Fibroblast of skin of left biceps (primary cell): ENCODE measurements around the gene ZMYND11.
"Not testable (repeated sequence)": the region's sequence is repeated elsewhere in the genome, so short reads cannot be mapped to it uniquely, and the experiment has no call there.

Experiments
- DNase-seq, 2 experiments: peaks; one replicate each; pipeline ENCODE4 v3.0.0-alpha.2; 2013; ENCODE audit warnings: low read depth in 2 of 2

Gene ZMYND11

GRCh38 chr10:132946-133898, 2.0 kb upstream of the ZMYND11 start:
- DNase-seq, result no peak

GRCh38 chr10:134247-135131, 766 bp upstream of the ZMYND11 start:
- DNase-seq, result no peak

GRCh38 chr10:135601-136464, 578 bp downstream of the ZMYND11 start:
- no peak for DNase-seq

- DNase-seq, result no peak
Observed at GRCh38 chr10:136465-136762, 1.2 kb downstream of the ZMYND11 start.

GRCh38 chr10:137031-137430, 1.8 kb downstream of the ZMYND11 start:
- no peak for DNase-seq

GRCh38 chr10:137606-138005, 2.4 kb downstream of the ZMYND11 start:
- DNase-seq, result no peak

GRCh38 chr10:142371-142770, 7.1 kb downstream of the ZMYND11 start:
- DNase-seq, result no peak

DNA sequence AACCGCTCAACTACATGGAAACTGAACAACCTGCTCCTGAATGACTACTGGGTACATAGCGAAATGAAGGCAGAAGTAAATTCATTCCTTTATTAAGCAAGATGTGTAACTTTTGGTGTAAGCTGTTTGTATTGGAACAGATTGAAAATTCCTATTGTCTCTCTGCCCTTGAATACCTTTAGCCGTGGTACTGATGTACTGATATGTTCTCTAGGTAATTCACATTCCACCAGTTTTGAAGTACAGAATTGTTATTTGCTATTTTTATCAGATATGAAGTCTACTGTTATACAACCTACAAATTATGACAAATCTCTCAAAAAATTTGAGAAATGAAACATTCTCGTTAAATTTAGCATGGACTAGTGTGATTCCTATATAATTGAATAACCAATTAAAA, 17.7 kb downstream of the ZMYND11 start:
- no peak for DNase-seq

- no peak for DNase-seq
Observed at GRCh38 chr10:154348-154747, 19.1 kb downstream of the ZMYND11 start.

DNA sequence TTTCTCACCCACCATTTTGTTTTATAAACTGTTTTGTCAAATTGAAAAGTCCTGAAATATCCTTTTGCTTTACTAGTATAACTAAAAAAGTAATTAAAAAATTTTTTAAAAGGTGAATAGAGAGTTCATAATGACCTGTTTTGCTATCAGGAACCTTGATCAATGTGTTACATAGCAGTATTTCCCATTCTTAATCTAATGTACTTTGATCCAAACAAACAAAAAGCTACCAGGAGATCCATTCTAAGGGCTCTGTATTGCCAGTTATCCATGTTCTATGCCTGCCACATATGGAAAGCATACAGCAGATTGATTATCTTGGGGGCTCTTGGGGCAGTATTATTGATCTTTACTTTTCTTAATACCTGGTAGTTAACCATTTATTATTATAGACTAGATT, 32.1 kb downstream of the ZMYND11 start:
- DNase-seq, result no peak

GRCh38 chr10:173741-174140, 38.5 kb downstream of the ZMYND11 start:
- no peak for DNase-seq

GRCh38 chr10:176677-177076, 41.4 kb downstream of the ZMYND11 start:
- no peak for DNase-seq

- peak in 1 of 2 experiments; percentile 14 for DNase-seq
Observed at GRCh38 chr10:178208-178607, 43.0 kb downstream of the ZMYND11 start.

DNA sequence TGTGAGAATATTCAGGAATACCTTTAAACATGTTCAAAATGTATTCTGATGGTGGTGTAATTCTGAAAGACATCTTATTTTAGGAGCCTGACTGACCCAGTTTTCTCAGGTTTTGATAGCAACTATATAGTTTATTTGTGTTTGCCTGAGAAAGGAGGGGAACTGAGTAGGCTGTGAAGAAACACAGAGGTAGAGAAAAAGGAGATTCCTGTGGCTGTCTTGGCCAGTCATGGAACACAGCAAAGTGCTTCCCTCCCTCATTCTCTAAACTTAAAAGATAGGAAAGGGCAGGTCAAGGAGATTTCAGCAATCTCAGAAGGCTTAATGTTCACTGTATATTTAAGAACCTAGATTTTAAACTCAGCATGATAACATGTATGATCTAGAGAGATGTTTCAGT, 43.5 kb downstream of the ZMYND11 start:
- no peak for DNase-seq

DNA sequence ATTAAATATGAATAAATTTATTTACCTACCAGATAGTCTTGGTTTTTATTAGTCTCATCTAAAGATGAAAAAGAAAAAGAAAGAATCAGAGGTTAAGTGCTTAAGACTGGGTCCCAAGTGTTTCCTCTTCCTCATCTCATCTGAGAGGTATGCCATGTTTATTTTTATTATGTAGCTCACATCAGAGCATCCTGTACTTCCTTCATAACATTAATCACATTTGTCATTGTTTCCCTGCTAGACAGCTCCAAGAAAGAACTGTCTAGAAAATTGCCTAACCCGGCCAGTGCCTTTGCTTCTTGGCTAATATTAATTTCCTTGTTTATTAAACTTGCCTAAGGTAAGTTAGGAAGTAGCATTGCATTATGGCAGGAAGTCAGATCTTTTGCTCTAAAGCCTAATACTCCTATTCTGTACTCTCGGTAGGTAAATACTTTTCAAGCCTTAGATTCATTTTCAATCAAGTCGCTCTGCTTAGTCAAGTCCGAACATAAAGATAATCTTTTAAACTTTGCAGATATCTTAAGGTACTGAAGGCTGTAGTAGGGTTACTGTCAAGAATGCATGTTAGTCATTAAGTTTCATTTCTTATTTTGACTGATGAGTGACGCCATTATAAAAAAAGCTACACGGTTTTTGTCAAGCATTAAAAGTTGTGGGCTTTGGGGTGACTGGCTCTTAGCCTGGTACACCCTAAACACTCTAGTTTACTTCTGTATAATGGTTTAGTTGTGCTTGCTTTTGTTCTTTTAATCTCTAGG, 47.4 kb downstream of the ZMYND11 start:
- DNase-seq, result no peak

DNA sequence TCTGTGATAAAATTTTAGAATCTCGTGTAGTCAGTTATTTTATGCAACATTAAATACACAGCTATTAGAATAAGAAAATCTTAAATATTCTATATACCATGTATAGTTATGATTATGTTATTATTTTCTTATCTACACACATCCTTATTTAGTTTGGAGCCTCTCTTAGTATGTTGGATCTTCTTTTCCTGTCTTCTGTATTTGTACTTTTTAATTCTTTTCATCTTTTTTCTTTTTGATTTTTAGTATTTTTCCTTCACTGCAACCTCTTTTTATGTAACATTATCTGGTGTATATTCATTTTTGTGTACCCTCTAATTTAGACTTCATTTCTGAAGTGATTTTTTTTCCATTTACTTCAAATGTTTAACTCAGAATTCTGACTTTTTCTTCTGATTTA, 48.9 kb downstream of the ZMYND11 start:
- no peak for DNase-seq

DNA sequence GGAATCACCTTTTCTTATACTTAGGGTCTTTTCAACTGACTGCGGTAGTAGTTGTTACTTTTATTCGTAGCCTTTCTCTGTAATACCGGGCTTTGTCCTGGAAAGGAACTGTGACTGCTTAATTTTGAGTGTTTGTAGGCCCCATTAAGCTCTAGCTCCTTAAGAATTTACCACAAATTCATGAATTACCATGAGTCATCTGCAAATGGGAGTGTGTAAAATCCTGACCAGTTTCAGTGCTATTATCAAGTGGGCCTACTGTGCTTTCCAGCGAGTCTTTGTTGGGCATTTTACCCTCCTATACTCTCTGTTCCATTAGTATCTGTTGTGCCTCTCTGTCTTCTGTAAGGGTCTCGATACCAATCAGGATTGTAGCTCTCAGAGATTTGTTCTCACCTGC, 49.7 kb downstream of the ZMYND11 start:
- DNase-seq, result no peak

GRCh38 chr10:185571-185970, 50.3 kb downstream of the ZMYND11 start:
- DNase-seq, result not testable (repeated sequence)

- no peak for DNase-seq
Observed at GRCh38 chr10:186911-187310, 51.7 kb downstream of the ZMYND11 start.

DNA sequence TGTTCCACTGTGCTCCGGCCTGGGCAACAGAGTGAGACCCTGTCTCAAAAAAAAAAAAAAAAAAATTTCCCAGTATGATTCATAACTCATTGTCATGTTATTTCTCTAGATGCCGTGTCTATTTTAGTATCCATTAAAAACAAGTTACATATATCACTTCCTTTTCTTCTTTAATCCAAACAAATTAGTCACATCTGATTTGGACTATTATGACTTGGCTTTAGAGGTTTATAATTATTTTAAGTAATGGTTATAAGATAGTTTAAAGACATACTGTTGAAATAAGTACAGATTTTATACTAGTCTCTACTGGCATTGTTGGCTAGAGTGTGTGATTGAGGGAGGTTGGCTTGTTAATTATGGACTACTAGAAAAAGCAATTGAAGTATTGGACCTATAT, 53.3 kb downstream of the ZMYND11 start:
- DNase-seq, result no peak

DNA sequence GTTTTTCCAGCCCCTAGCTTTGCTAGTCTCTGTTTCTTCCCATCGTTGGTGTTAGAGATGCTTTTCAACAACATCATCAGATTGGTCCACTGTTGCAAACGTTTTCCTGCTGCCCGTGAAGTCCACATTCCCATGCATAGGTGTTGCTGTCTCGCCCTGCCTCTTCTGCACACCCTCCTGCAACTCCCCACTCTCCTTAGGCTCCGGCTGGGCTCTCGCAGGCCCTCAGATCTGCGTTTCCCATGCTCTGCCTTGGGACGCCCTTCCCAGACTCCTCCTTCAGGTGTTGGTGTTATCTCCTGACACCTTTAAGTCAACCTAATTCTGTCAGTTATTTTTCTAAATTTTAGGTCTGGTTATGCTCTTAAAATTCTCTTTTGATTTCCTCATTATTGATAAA, 55.0 kb downstream of the ZMYND11 start:
- no peak for DNase-seq
